ENCODE data around the gene GJC1. TPM values are rescaled to one million over a fixed set of nuclear protein-coding genes. Genes with fewer than 3 reads are reported as not detected.

GJC1 gene
- polyA plus RNA-seq, 1 experiment: 20.6 TPM

- peak; percentile 58 for DNase-seq (ENCODE audit: low read depth, low spot score)
- no peak overlapping the region for H3K27ac ChIP-seq (ENCODE audit: low read depth, low read length)
- no peaks in the 10 kb centered on the region for H3K9me3 ChIP-seq (ENCODE audit: control insufficient read depth, insufficient read depth, low read length)
- peak; percentile 88 for TF ChIP-seq CTCF (IDR thresholded peaks at IDR 0.05; ENCODE audit: low read depth, low read length)
- no peak overlapping the region for H3K4me3 ChIP-seq (ENCODE audit: low read depth, low read length)
- H3K27me3 ChIP-seq (ENCODE audit: control insufficient read depth, insufficient read depth, low read length): no peaks in the 10 kb centered on the region
- CTCF ChIA-PET: interaction anchor here (0.6 to 10.1 kb wide), 26 partner anchors 9 to 332 kb away, joined by 3 to 136 read pairs (median 6); partner anchors contain the start of gene EFTUD2
- POLR2A ChIA-PET: no interaction called here
These were observed 35.2 kb upstream of the GJC1 start for GRCh38 chr17:44865231-44865660.

GRCh38 chr17:44864831-44865230 is 34.7 kb upstream of the GJC1 start:
- H3K9me3 ChIP-seq (ENCODE audit: control insufficient read depth, insufficient read depth, low read length): no peaks in the 10 kb centered on the region
- POLR2A ChIA-PET: no interaction called here
- CTCF ChIA-PET: interaction anchor here (0.7 to 10.1 kb wide), 25 partner anchors 8 to 331 kb away, joined by 3 to 136 read pairs (median 6); partner anchors contain the start of gene EFTUD2
- no peak for TF ChIP-seq CTCF (IDR thresholded peaks at IDR 0.05; ENCODE audit: low read depth, low read length)
- no peak for DNase-seq (ENCODE audit: low read depth, low spot score)
- no peaks in the 10 kb centered on the region for H3K27me3 ChIP-seq (ENCODE audit: control insufficient read depth, insufficient read depth, low read length)
- H3K27ac ChIP-seq (ENCODE audit: low read depth, low read length): no peak overlapping the region
- no peak overlapping the region for H3K4me3 ChIP-seq (ENCODE audit: low read depth, low read length)

DNA sequence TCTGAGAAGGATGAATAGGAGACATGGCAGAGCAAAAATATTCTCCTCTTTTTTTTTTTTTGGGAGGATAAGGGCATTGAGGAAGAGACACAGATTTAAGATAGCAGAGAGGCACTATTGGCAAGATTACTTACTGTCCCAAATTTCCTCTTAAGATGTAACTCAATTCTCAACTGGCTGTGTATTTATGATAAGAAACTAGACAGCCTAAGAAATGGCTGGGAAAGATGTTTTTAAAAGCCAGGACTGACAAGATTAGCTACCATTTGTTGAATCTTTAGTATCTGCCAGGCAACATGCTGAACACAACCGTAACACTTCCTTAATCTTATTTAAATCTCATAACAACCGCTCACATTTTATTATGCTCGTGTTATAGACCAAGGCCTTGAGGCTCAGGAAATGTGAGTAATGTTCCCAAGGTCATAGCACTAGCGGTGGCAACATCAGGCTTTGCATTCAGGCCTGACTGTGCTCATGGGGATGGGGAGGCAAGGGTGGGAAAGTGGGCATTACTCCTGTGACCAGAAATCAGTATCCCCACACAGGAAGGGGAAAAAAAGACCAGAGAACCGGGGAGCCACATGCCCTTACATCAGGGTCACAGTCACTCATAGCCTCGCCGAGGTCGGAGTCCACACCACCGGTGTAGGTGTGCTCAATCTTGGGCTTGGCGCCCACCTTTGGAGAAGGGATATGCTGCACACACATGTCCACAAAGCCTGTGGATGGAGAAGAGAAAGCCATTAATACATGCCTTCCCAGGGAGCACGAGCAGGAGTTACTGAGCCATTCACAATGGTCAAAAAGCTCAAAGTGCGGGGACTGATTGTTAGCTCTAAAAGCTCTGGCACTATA is 33.2 kb upstream of the GJC1 start:
- TF ChIP-seq CTCF (IDR thresholded peaks at IDR 0.05; ENCODE audit: low read depth, low read length): no peak
- CTCF ChIA-PET: interaction anchor here (1.4 to 10.1 kb wide), 9 partner anchors 15 to 91 kb away, joined by 3 to 136 read pairs (median 7); no protein-coding TSS in a partner anchor
- POLR2A ChIA-PET: interaction anchor here (0.6 to 0.7 kb wide), 2 partner anchors 24 to 25 kb away, joined by 5 read pairs; no protein-coding TSS in a partner anchor
- no peak for DNase-seq (ENCODE audit: low read depth, low spot score)
- H3K9me3 ChIP-seq (ENCODE audit: control insufficient read depth, insufficient read depth, low read length): no peaks in the 10 kb centered on the region
- H3K4me3 ChIP-seq (ENCODE audit: low read depth, low read length): no peak overlapping the region
- H3K27ac ChIP-seq (ENCODE audit: low read depth, low read length): no peak overlapping the region
- H3K27me3 ChIP-seq (ENCODE audit: control insufficient read depth, insufficient read depth, low read length): no peaks in the 10 kb centered on the region

DNA sequence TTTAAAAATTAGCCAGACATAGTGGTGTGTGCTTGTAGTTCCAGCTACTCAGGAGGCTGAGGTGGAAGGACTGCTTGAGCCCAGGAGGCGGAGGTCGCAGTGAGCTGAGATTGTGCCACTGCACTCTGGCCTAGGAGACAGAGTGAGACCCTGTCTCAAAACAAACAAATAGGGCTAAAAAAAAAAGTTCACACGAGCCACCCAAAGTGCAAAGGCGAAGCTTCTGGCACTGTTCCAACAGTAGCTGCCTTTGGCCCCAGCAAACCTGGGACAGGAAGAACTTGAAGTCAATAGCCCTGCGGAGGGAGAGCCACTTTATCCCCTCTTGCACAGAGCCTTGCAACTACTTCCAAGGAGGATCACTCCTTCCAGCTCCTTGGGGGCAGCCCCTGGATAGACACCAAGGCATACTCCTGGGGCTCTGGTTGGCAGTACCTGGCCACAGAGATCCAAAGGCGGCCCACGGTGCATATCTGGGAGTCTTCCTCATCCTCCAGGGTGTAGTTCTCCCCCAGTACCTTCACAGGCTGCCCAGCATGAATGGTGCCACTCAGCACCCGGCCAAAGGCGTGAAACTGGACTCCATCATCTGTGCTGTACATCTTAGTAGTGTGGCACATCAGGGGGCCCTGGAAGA is 32.3 kb upstream of the GJC1 start:
- TF ChIP-seq CTCF (IDR thresholded peaks at IDR 0.05; ENCODE audit: low read depth, low read length): no peak
- ChIA-PET POLR2A (interaction anchor here (0.6 kb wide), 1 partner anchor 23 kb away, joined by 5 read pairs; no protein-coding TSS in a partner anchor), CTCF (interaction anchor here (1.2 to 10.1 kb wide), 4 partner anchors 17 to 88 kb away, joined by 4 to 136 read pairs (median 64); no protein-coding TSS in a partner anchor)
- Histone ChIP-seq H3K4me3 (ENCODE audit: low read depth, low read length) (no peak overlapping the region), H3K27me3 (ENCODE audit: control insufficient read depth, insufficient read depth, low read length) (no peaks in the 10 kb centered on the region), H3K9me3 (ENCODE audit: control insufficient read depth, insufficient read depth, low read length) (no peaks in the 10 kb centered on the region), H3K27ac (ENCODE audit: low read depth, low read length) (peak overlapping the region; percentile 11)
- DNase-seq (ENCODE audit: low read depth, low spot score): no peak

Data from AG04450 (cell line).